ENCODE measurements around the gene NFIA. TPM values are rescaled to one million over a fixed set of nuclear protein-coding genes. Genes with fewer than 3 reads are reported as not detected.

NFIA gene
- total and polyA plus RNA-seq, 2 of the 13 experiments (the other 11 are each of a cell fraction or from before 2014, with no cell fraction given), result 14.7 to 28.5 TPM

GRCh38 chr1:61183471-61184039, 101.2 kb downstream of the NFIA start (continued):
- TF ChIP-seq ZNF234 (CRISPR knock-in tag; conservative IDR thresholded peaks at IDR 0.05) (no peak), WIZ (CRISPR knock-in tag; IDR thresholded peaks at IDR 0.05) (0 out of 2 replicates have a peak, but pooled peaks have one; percentile 23), EP300 (IDR thresholded peaks at IDR 0.05; ENCODE audit: low read depth in 2 of 2, low read length in 2 of 2) (peak in 1 of 2 experiments; percentile 72; a peak in 2 of 4 replicates), EP300 (CRISPR knock-in tag; IDR thresholded peaks at IDR 0.05; ENCODE audit: borderline replicate concordance) (no peak; the same call in 1 of the 2 replicates), ZNF121 (CRISPR knock-in tag; IDR thresholded peaks at IDR 0.05) (0 out of 2 replicates have a peak, but pooled peaks have one; percentile 66), ZNF646 (CRISPR knock-in tag; IDR thresholded peaks at IDR 0.05) (peak; percentile 38; the same call in 1 of the 2 replicates), KLF6 (CRISPR knock-in tag; IDR thresholded peaks at IDR 0.05) (peak; percentile 29; the same call in 1 of the 2 replicates), MAF1 (CRISPR knock-in tag; IDR thresholded peaks at IDR 0.05; ENCODE audit: borderline replicate concordance) (no peak), GATAD2A (CRISPR knock-in tag; IDR thresholded peaks at IDR 0.05) (peak; percentile 85), GTF3A (CRISPR knock-in tag; conservative IDR thresholded peaks at IDR 0.05) (no peak), ZNF367 (CRISPR knock-in tag; IDR thresholded peaks at IDR 0.05; ENCODE audit: borderline replicate concordance) (no peak), ZNF431 (CRISPR knock-in tag; IDR thresholded peaks at IDR 0.05; ENCODE audit: borderline replicate concordance, low read depth) (peak; percentile 90; the same call in 1 of the 2 replicates), ZNF512 (CRISPR knock-in tag; IDR thresholded peaks at IDR 0.05) (no peak), FOXC1 (CRISPR knock-in tag; IDR thresholded peaks at IDR 0.05; ENCODE audit: borderline replicate concordance) (no peak; the same call in 1 of the 2 replicates), ZNF766 (CRISPR knock-in tag; IDR thresholded peaks at IDR 0.05; ENCODE audit: borderline replicate concordance) (peak; percentile 52; the same call in 1 of the 2 replicates), MBD4 (IDR thresholded peaks at IDR 0.05; ENCODE audit: borderline replicate concordance, low read length) (no peak; the same call in 1 of the 2 replicates), FOXO1 (CRISPR knock-in tag; IDR thresholded peaks at IDR 0.05) (peak; percentile 94), TAF15 (IDR thresholded peaks at IDR 0.05; ENCODE audit: low read depth, low read length, poor library complexity, severe bottlenecking) (no peak)
